HEK293 (cell line): Measurements from ENCODE around the gene PIGQ.
A peak's percentile ranks its signal among the peaks of the same experiment; 100 is the strongest.

ENCODE experiments used
- BCL11B ChIP-seq: fragments of 450-650 bp; formaldehyde crosslinking; IDR thresholded peaks from 2 replicates; pipeline ENCODE4 v1.5.1; 2016; ENCODE audit warnings: low read depth, missing biosample characterization, missing genetic modification characterization
- EGR2 ChIP-seq: fragments of 450-650 bp; formaldehyde crosslinking; IDR thresholded peaks from 2 replicates; pipeline ENCODE4 v1.5.1; 2016; ENCODE audit warnings: low read depth, missing biosample characterization, missing genetic modification characterization
- IKZF3 ChIP-seq: fragments of 450-650 bp; IDR thresholded peaks from 2 replicates; pipeline ENCODE4 v1.5.0; 2018; ENCODE audit warnings: missing biosample characterization, mild to moderate bottlenecking, missing genetic modification characterization, moderate library complexity
- RBAK ChIP-seq: fragments of 450-650 bp; formaldehyde crosslinking; IDR thresholded peaks from 2 replicates; pipeline ENCODE4 v1.5.1; 2016; ENCODE audit warnings: missing biosample characterization, missing genetic modification characterization
- SCRT1 ChIP-seq: fragments of 450-650 bp; formaldehyde crosslinking; IDR thresholded peaks from 2 replicates; pipeline ENCODE4 v1.5.1; 2016; ENCODE audit warnings: missing biosample characterization, missing genetic modification characterization, borderline replicate concordance
- SCRT2 ChIP-seq: fragments of 450-650 bp; formaldehyde crosslinking; IDR thresholded peaks from 2 replicates; pipeline ENCODE4 v1.5.1; 2016; ENCODE audit warnings: missing biosample characterization, missing genetic modification characterization
- SP2 ChIP-seq: fragments of 450-650 bp; formaldehyde crosslinking; IDR thresholded peaks from 2 replicates; pipeline ENCODE4 v1.5.1; 2016; ENCODE audit warnings: missing biosample characterization, missing genetic modification characterization
- ZBTB7A ChIP-seq: fragments of 450-650 bp; formaldehyde crosslinking; IDR thresholded peaks from 2 replicates; pipeline ENCODE4 v1.5.1; 2016; ENCODE audit warnings: low read depth, missing biosample characterization, missing genetic modification characterization
- ZFP37 ChIP-seq: fragments of 450-650 bp; formaldehyde crosslinking; IDR thresholded peaks from 2 replicates; pipeline ENCODE4 v1.5.1; 2016; ENCODE audit warnings: missing biosample characterization, missing genetic modification characterization
- ZNF175 ChIP-seq: fragments of 450-650 bp; formaldehyde crosslinking; IDR thresholded peaks from 2 replicates; pipeline ENCODE4 v1.5.1; 2016; ENCODE audit warnings: missing biosample characterization, missing genetic modification characterization
- ZNF302 ChIP-seq: fragments of 450-650 bp; formaldehyde crosslinking; IDR thresholded peaks from 2 replicates; pipeline ENCODE4 v1.5.1; 2016; ENCODE audit warnings: missing biosample characterization, missing genetic modification characterization, low read depth
- ZNF311 ChIP-seq: fragments of 450-650 bp; formaldehyde crosslinking; IDR thresholded peaks from 2 replicates; pipeline ENCODE4 v1.5.1; 2017; ENCODE audit warnings: missing biosample characterization, missing genetic modification characterization, borderline replicate concordance
- ZNF473 ChIP-seq: fragments of 450-650 bp; formaldehyde crosslinking; IDR thresholded peaks from 2 replicates; pipeline ENCODE4 v1.5.1; 2017; ENCODE audit warnings: missing biosample characterization, missing genetic modification characterization
- ZNF48 ChIP-seq: fragments of 450-650 bp; formaldehyde crosslinking; IDR thresholded peaks from 2 replicates; pipeline ENCODE4 v1.5.1; 2016; ENCODE audit warnings: missing biosample characterization, missing genetic modification characterization
- ZNF501 ChIP-seq: fragments of 450-650 bp; formaldehyde crosslinking; IDR thresholded peaks from 2 replicates; pipeline ENCODE4 v1.5.1; 2016; ENCODE audit warnings: missing biosample characterization, missing genetic modification characterization
- ZNF548 ChIP-seq: fragments of 450-650 bp; formaldehyde crosslinking; IDR thresholded peaks from 2 replicates; pipeline ENCODE4 v1.5.1; 2016; ENCODE audit warnings: missing biosample characterization, missing genetic modification characterization
- ZNF621 ChIP-seq: fragments of 450-650 bp; formaldehyde crosslinking; IDR thresholded peaks from 2 replicates; pipeline ENCODE4 v1.5.1; 2017; ENCODE audit warnings: missing biosample characterization, missing genetic modification characterization
- ZNF677 ChIP-seq: fragments of 450-650 bp; IDR thresholded peaks from 2 replicates; pipeline ENCODE4 v1.5.0; 2018; ENCODE audit warnings: missing biosample characterization, mild to moderate bottlenecking, missing genetic modification characterization, moderate library complexity
- ZNF776 ChIP-seq: fragments of 450-650 bp; formaldehyde crosslinking; IDR thresholded peaks from 2 replicates; pipeline ENCODE4 v1.5.0; 2017; ENCODE audit warnings: missing biosample characterization, missing genetic modification characterization, borderline replicate concordance
- TF ChIP-seq, protein P1 (sequence below): fragments of 450-650 bp; formaldehyde crosslinking; IDR thresholded peaks from 2 replicates; pipeline ENCODE4 v1.5.1; 2016; ENCODE audit warnings: missing biosample characterization, missing genetic modification characterization
- TF ChIP-seq, protein P2 (sequence below): fragments of 450-650 bp; formaldehyde crosslinking; IDR thresholded peaks from 2 replicates; pipeline ENCODE4 v1.5.1; 2017; ENCODE audit warnings: missing biosample characterization, missing genetic modification characterization
- TF ChIP-seq, protein P3 (sequence below): fragments of 450-650 bp; formaldehyde crosslinking; IDR thresholded peaks from 2 replicates; pipeline ENCODE4 v1.5.1; 2017; ENCODE audit warnings: missing biosample characterization, mild to moderate bottlenecking, missing genetic modification characterization, moderate library complexity
- TF ChIP-seq, protein P4 (sequence below): fragments of 450-650 bp; formaldehyde crosslinking; IDR thresholded peaks from 2 replicates; pipeline ENCODE4 v1.5.1; 2016; ENCODE audit warnings: missing biosample characterization, missing genetic modification characterization, low read depth
- TF ChIP-seq, protein P5 (sequence below): fragments of 450-650 bp; formaldehyde crosslinking; IDR thresholded peaks from 2 replicates; pipeline ENCODE4 v1.5.1; 2016; ENCODE audit warnings: missing biosample characterization, missing genetic modification characterization
- TF ChIP-seq, protein P6 (sequence below): fragments of 450-650 bp; formaldehyde crosslinking; IDR thresholded peaks from 2 replicates; pipeline ENCODE4; 2016; ENCODE audit warnings: missing biosample characterization, missing genetic modification characterization

Gene PIGQ

DNA sequence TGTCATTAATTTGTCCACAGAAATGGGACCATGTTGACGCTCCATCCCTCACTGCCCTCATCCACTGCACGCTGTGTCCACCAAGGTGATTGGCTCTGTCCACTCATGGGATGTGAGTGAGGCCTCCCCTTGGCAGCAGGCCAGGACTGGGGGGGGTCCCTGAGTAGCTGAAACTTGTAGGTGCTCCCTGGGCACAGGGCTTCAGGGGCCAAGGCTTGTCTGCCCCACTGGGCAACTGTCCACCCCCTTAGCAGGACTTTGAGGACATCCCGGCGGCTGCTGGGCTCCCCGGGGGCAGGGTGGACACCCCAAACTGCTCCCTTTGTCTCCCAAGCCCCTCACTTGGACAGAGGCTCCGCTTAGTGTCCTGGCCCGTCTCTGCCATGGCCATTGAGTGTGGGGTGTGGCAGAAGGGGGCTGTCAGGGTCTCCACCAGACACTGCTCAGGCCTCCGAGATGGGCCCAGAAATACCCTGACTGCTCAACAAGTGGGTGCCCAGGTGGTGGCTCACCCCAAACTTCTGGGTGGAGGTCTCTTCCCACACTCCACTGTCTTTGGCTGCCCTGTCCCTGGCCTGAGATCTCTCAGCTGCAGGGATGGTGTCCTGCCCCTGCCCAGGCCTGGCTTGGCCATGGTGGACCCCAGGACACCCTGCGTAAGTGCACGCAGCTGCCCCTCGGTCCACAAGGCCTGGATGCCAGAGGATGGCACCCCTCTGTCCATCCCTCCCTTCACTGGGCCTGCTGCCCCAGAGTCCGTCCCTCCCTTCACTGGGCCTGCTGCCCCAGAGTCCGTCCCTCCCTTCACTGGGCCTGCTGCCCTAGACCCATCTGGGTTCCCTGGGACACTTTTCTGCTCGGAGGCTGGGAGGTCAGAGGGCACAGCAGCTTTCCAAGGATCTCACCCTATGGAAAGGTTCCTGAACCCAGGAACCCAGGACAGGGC, 17.1 kb downstream of the PIGQ start (continued):
- TF ChIP-seq, protein P1, sequence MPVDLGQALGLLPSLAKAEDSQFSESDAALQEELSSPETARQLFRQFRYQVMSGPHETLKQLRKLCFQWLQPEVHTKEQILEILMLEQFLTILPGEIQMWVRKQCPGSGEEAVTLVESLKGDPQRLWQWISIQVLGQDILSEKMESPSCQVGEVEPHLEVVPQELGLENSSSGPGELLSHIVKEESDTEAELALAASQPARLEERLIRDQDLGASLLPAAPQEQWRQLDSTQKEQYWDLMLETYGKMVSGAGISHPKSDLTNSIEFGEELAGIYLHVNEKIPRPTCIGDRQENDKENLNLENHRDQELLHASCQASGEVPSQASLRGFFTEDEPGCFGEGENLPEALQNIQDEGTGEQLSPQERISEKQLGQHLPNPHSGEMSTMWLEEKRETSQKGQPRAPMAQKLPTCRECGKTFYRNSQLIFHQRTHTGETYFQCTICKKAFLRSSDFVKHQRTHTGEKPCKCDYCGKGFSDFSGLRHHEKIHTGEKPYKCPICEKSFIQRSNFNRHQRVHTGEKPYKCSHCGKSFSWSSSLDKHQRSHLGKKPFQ (tag by site-specific recombination) = no peak
- TF ChIP-seq, protein P2, sequence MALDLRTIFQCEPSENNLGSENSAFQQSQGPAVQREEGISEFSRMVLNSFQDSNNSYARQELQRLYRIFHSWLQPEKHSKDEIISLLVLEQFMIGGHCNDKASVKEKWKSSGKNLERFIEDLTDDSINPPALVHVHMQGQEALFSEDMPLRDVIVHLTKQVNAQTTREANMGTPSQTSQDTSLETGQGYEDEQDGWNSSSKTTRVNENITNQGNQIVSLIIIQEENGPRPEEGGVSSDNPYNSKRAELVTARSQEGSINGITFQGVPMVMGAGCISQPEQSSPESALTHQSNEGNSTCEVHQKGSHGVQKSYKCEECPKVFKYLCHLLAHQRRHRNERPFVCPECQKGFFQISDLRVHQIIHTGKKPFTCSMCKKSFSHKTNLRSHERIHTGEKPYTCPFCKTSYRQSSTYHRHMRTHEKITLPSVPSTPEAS = no peak
- TF ChIP-seq EGR2 (no peak), ZFP37 (no peak), SP2 (tag by site-specific recombination) (peak; percentile 17; the same call in 1 of the 2 replicates), ZNF677 (tag by site-specific recombination) (no peak), RBAK (tag by site-specific recombination) (no peak), SCRT1 (tag by site-specific recombination) (peak; percentile 87), ZNF548 (tag by site-specific recombination) (no peak), ZNF48 (tag by site-specific recombination) (no peak), ZNF311 (tag by site-specific recombination) (no peak), BCL11B (tag by site-specific recombination) (no peak), ZNF776 (tag by site-specific recombination) (no peak), ZNF175 (tag by site-specific recombination) (no peak), ZNF621 (tag by site-specific recombination) (no peak), IKZF3 (peak; percentile 55; the same call in 1 of the 2 replicates), ZNF302 (no peak), ZBTB7A (tag by site-specific recombination) (no peak), SCRT2 (tag by site-specific recombination) (peak; percentile 95), ZNF473 (tag by site-specific recombination) (no peak), ZNF501 (tag by site-specific recombination) (no peak)
- TF ChIP-seq, protein P3, sequence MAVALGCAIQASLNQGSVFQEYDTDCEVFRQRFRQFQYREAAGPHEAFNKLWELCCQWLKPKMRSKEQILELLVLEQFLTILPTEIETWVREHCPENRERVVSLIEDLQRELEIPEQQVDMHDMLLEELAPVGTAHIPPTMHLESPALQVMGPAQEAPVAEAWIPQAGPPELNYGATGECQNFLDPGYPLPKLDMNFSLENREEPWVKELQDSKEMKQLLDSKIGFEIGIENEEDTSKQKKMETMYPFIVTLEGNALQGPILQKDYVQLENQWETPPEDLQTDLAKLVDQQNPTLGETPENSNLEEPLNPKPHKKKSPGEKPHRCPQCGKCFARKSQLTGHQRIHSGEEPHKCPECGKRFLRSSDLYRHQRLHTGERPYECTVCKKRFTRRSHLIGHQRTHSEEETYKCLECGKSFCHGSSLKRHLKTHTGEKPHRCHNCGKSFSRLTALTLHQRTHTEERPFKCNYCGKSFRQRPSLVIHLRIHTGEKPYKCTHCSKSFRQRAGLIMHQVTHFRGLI (tag by site-specific recombination) = no peak
- TF ChIP-seq, protein P4, sequence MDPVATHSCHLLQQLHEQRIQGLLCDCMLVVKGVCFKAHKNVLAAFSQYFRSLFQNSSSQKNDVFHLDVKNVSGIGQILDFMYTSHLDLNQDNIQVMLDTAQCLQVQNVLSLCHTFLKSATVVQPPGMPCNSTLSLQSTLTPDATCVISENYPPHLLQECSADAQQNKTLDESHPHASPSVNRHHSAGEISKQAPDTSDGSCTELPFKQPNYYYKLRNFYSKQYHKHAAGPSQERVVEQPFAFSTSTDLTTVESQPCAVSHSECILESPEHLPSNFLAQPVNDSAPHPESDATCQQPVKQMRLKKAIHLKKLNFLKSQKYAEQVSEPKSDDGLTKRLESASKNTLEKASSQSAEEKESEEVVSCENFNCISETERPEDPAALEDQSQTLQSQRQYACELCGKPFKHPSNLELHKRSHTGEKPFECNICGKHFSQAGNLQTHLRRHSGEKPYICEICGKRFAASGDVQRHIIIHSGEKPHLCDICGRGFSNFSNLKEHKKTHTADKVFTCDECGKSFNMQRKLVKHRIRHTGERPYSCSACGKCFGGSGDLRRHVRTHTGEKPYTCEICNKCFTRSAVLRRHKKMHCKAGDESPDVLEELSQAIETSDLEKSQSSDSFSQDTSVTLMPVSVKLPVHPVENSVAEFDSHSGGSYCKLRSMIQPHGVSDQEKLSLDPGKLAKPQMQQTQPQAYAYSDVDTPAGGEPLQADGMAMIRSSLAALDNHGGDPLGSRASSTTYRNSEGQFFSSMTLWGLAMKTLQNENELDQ (tag by site-specific recombination) = no peak
- TF ChIP-seq, protein P5, sequence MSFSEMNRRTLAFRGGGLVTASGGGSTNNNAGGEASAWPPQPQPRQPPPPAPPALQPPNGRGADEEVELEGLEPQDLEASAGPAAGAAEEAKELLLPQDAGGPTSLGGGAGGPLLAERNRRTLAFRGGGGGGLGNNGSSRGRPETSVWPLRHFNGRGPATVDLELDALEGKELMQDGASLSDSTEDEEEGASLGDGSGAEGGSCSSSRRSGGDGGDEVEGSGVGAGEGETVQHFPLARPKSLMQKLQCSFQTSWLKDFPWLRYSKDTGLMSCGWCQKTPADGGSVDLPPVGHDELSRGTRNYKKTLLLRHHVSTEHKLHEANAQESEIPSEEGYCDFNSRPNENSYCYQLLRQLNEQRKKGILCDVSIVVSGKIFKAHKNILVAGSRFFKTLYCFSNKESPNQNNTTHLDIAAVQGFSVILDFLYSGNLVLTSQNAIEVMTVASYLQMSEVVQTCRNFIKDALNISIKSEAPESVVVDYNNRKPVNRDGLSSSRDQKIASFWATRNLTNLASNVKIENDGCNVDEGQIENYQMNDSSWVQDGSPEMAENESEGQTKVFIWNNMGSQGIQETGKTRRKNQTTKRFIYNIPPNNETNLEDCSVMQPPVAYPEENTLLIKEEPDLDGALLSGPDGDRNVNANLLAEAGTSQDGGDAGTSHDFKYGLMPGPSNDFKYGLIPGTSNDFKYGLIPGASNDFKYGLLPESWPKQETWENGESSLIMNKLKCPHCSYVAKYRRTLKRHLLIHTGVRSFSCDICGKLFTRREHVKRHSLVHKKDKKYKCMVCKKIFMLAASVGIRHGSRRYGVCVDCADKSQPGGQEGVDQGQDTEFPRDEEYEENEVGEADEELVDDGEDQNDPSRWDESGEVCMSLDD (tag by site-specific recombination) = no peak
- TF ChIP-seq, protein P6, sequence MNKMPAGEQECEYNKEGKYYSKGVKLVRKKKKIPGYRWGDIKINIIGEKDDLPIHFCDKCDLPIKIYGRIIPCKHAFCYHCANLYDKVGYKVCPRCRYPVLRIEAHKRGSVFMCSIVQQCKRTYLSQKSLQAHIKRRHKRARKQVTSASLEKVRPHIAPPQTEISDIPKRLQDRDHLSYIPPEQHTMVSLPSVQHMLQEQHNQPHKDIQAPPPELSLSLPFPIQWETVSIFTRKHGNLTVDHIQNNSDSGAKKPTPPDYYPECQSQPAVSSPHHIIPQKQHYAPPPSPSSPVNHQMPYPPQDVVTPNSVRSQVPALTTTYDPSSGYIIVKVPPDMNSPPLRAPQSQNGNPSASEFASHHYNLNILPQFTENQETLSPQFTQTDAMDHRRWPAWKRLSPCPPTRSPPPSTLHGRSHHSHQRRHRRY (tag by site-specific recombination) = peak; percentile 50; the same call in 1 of the 2 replicates
- TF ChIP-seq, all 188 proteins: peak for 8
